ENCODE measurements around the gene OBP2B. TPM values are rescaled to one million over a fixed set of nuclear protein-coding genes. Genes with fewer than 3 reads are reported as not detected.

Gene OBP2B
- total RNA-seq, 2 experiments from 2014 or later, result not detected

DNA sequence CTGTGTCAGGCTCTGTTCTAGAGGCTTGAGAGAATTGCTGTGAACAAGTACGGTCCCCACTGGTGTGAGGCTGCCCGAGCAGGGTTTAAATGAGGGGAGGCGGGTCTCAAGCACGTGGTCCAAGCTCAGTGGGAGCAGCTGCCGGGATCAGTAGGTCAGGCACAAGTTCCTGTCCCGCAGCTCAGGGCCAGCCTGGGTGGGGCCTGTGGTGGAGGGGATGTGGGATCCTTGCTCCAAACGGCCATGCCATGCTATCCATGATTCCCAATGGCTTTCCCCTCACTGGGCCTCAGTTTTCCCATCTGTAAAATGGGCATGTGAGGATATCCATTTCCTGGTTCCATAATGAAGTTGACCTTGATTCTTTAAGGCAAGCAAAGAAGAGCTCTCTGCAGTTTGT, 17.1 kb downstream of the OBP2B start:
- no peak for DNase-seq (ENCODE audit: low spot score)
- no peaks in the 10 kb centered on the region for H3K4me1 ChIP-seq (ENCODE audit: insufficient read depth, low read length, poor library complexity, severe bottlenecking)
- H3K79me2 ChIP-seq (ENCODE audit: insufficient read depth, low read depth, low read length), result no peaks in the 10 kb centered on the region
- ChIA-PET POLR2A (no interaction called here), CTCF (ENCODE audit: unreplicated experiment) (no interaction called here)
- H4K20me1 ChIP-seq (ENCODE audit: insufficient read depth, low read length), result no peaks in the 10 kb centered on the region
- no peak overlapping the region for H3K4me2 ChIP-seq (ENCODE audit: low read length)
- peaks cover 11% of the 10 kb centered on the region; the same call in 1 of the 2 replicates for H3K9me3 ChIP-seq (ENCODE audit: low read length)
- H3K4me3 ChIP-seq (ENCODE audit: low read depth, low read length, poor library complexity, severe bottlenecking), result no peak overlapping the region
- no peaks in the 10 kb centered on the region for H3K36me3 ChIP-seq (ENCODE audit: insufficient read depth, low read length)
- H2AFZ ChIP-seq (ENCODE audit: low read length), result no peak overlapping the region
- no peaks in the 10 kb centered on the region for H3K9me2 ChIP-seq (ENCODE audit: insufficient read depth, low read length)
- no TSS peak for BruUV-seq (replicated peaks)
- no peak overlapping the region for H3K27ac ChIP-seq (ENCODE audit: low read depth, low read length, poor library complexity, severe bottlenecking)
- intact Hi-C loops (cut with micrococcal nuclease; ENCODE audit: unreplicated experiment), result no loop called here
- TF ChIP-seq, protein P1, sequence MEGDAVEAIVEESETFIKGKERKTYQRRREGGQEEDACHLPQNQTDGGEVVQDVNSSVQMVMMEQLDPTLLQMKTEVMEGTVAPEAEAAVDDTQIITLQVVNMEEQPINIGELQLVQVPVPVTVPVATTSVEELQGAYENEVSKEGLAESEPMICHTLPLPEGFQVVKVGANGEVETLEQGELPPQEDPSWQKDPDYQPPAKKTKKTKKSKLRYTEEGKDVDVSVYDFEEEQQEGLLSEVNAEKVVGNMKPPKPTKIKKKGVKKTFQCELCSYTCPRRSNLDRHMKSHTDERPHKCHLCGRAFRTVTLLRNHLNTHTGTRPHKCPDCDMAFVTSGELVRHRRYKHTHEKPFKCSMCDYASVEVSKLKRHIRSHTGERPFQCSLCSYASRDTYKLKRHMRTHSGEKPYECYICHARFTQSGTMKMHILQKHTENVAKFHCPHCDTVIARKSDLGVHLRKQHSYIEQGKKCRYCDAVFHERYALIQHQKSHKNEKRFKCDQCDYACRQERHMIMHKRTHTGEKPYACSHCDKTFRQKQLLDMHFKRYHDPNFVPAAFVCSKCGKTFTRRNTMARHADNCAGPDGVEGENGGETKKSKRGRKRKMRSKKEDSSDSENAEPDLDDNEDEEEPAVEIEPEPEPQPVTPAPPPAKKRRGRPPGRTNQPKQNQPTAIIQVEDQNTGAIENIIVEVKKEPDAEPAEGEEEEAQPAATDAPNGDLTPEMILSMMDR (conservative IDR thresholded peaks at IDR 0.05; ENCODE audit: low read length), result no peak
- no peak for TF ChIP-seq EZH2phosphoT487 (IDR thresholded peaks at IDR 0.05; ENCODE audit: borderline replicate concordance, low read depth, low read length)

DNA sequence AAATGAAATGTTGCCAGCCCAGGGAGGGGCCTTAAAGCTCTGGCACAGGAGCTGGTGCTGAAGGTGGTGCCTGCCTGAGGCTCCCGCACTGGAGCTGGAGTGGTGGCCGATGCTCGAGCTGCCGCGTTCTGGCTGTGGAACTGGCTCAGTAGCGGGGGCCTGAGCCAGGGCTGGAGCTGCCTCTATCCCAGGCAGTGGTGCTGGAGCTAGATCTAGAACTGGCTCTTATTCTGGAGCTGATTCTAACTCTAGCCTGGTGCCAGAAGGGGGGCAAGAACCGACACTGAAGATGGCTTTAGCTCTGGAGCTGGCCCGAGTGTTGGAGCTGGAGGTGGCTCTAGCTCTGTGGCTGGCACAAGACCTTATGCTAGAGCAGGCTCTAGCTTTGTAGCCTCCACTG, 19.2 kb downstream of the OBP2B start:
- Histone ChIP-seq H3K27ac (ENCODE audit: low read depth, low read length, poor library complexity, severe bottlenecking) (no peak overlapping the region), H3K36me3 (ENCODE audit: insufficient read depth, low read length) (no peaks in the 10 kb centered on the region), H4K20me1 (ENCODE audit: insufficient read depth, low read length) (no peaks in the 10 kb centered on the region), H3K9me3 (ENCODE audit: low read length) (peaks cover 6% of the 10 kb centered on the region; the same call in 1 of the 2 replicates), H3K4me2 (ENCODE audit: low read length) (no peak overlapping the region), H3K4me3 (ENCODE audit: low read depth, low read length, poor library complexity, severe bottlenecking) (no peak overlapping the region), H2AFZ (ENCODE audit: low read length) (no peak overlapping the region), H3K9me2 (ENCODE audit: insufficient read depth, low read length) (no peaks in the 10 kb centered on the region), H3K4me1 (ENCODE audit: insufficient read depth, low read length, poor library complexity, severe bottlenecking) (no peaks in the 10 kb centered on the region), H3K79me2 (ENCODE audit: insufficient read depth, low read depth, low read length) (no peaks in the 10 kb centered on the region)
- TF ChIP-seq EZH2phosphoT487 (IDR thresholded peaks at IDR 0.05; ENCODE audit: borderline replicate concordance, low read depth, low read length), result no peak
- TF ChIP-seq, protein P1 (conservative IDR thresholded peaks at IDR 0.05; ENCODE audit: low read length), result no peak
- no peak for DNase-seq (ENCODE audit: low spot score)
- ChIA-PET POLR2A (no interaction called here), CTCF (ENCODE audit: unreplicated experiment) (no interaction called here)
- BruUV-seq (replicated peaks), result no TSS peak
- intact Hi-C loops (cut with micrococcal nuclease; ENCODE audit: unreplicated experiment), result loop anchor here (5.0 kb wide), 1 partner anchor 137 kb away; no protein-coding TSS in a partner anchor

DNA sequence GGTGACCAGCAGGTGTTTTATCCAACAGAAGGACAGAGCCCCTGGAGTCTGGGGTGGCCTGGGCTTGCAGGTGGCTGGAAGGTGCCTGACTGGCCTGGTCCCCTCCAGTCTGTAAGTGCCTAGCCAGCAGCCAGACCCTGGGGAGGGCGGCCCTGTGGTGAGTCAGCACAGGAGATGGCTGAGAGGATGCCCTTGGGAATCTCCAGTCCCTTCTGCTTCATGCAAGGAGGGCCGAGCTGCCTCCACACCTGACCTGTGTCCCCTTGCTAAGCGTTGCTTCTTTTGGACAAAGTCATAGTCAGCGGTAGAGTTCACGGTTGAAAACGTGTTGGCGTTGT, 20.2 kb downstream of the OBP2B start:
- no peaks in the 10 kb centered on the region for H3K4me1 ChIP-seq (ENCODE audit: insufficient read depth, low read length, poor library complexity, severe bottlenecking)
- DNase-seq (ENCODE audit: low spot score), result no peak
- CTCF ChIA-PET (ENCODE audit: unreplicated experiment), result no interaction called here
- H2AFZ ChIP-seq (ENCODE audit: low read length), result no peak overlapping the region
- TF ChIP-seq, protein P1 (conservative IDR thresholded peaks at IDR 0.05; ENCODE audit: low read length), result no peak
- TF ChIP-seq EZH2phosphoT487 (IDR thresholded peaks at IDR 0.05; ENCODE audit: borderline replicate concordance, low read depth, low read length), result no peak
- no peak overlapping the region for H3K4me2 ChIP-seq (ENCODE audit: low read length)
- BruUV-seq (replicated peaks), result no TSS peak
- H3K36me3 ChIP-seq (ENCODE audit: insufficient read depth, low read length), result no peaks in the 10 kb centered on the region
- POLR2A ChIA-PET, result no interaction called here
- no peaks in the 10 kb centered on the region for H3K9me2 ChIP-seq (ENCODE audit: insufficient read depth, low read length)
- intact Hi-C loops (cut with micrococcal nuclease; ENCODE audit: unreplicated experiment), result loop anchor here (5.0 kb wide), 1 partner anchor 138 kb away; no protein-coding TSS in a partner anchor
- H3K27ac ChIP-seq (ENCODE audit: low read depth, low read length, poor library complexity, severe bottlenecking), result no peak overlapping the region
- no peak overlapping the region for H3K4me3 ChIP-seq (ENCODE audit: low read depth, low read length, poor library complexity, severe bottlenecking)
- no peaks in the 10 kb centered on the region for H4K20me1 ChIP-seq (ENCODE audit: insufficient read depth, low read length)
- no peaks in the 10 kb centered on the region for H3K9me3 ChIP-seq (ENCODE audit: low read length)
- no peaks in the 10 kb centered on the region for H3K79me2 ChIP-seq (ENCODE audit: insufficient read depth, low read depth, low read length)
